HEK293T (cell line): ENCODE data around the gene FHIT.

Experiments used
- CTCF ChIA-PET: fragments of 350-600 bp; formaldehyde crosslinking; extraction: SDS; loops from one replicate; lab custom pipeline; 2021; ENCODE audit warnings: antibody characterized with exemption, inconsistent platforms; lab: Yijun Ruan, JAX
- POLR2A ChIA-PET: fragments of 350-600 bp; formaldehyde crosslinking; extraction: SDS; loops from one replicate; lab custom pipeline; 2020; ENCODE audit warnings: antibody characterized with exemption, inconsistent platforms; lab: Yijun Ruan, JAX
- DNase-seq: peaks from one replicate; pipeline ENCODE4 v3.0.0; 2012; ENCODE audit warnings: mixed read lengths; ENCODE audit errors: extremely low spot score
- ARNT ChIP-seq: fragments of 450-650 bp; IDR thresholded peaks from 2 replicates; pipeline ENCODE4 v1.6.1; 2017; ENCODE audit warnings: mild to moderate bottlenecking
- BHLHE40 ChIP-seq: fragments of 450-650 bp; IDR thresholded peaks from 2 replicates; pipeline ENCODE4 v1.6.1; 2016; ENCODE audit warnings: mild to moderate bottlenecking, moderate library complexity, borderline replicate concordance
- CTBP1 ChIP-seq: fragments of 450-650 bp; IDR thresholded peaks from 2 replicates; pipeline ENCODE4 v1.6.1; 2016; ENCODE audit warnings: borderline replicate concordance
- ELF4 ChIP-seq: fragments of 450-650 bp; IDR thresholded peaks from 2 replicates; pipeline ENCODE4 v1.6.1; 2017; ENCODE audit warnings: antibody characterized with exemption
- FOXA1 ChIP-seq: fragments of 450-650 bp; IDR thresholded peaks from 2 replicates; pipeline ENCODE4 v1.6.1; 2016; ENCODE audit warnings: mild to moderate bottlenecking
- FOXK2 ChIP-seq: fragments of 450-650 bp; IDR thresholded peaks from 2 replicates; pipeline ENCODE4 v1.6.1; 2016; ENCODE audit warnings: mild to moderate bottlenecking
- FOXM1 ChIP-seq: fragments of 450-650 bp; IDR thresholded peaks from 2 replicates; pipeline ENCODE4 v1.6.1; 2017; ENCODE audit warnings: mild to moderate bottlenecking, borderline replicate concordance
- HDGF ChIP-seq: fragments of 450-650 bp; IDR thresholded peaks from 2 replicates; pipeline ENCODE4 v1.6.1; 2017; ENCODE audit warnings: antibody characterized with exemption, borderline replicate concordance
- L3MBTL2 ChIP-seq: fragments of 450-650 bp; conservative IDR thresholded peaks from 2 replicates; pipeline ENCODE4 v1.6.1; 2016; ENCODE audit warnings: mild to moderate bottlenecking
- LEF1 ChIP-seq: fragments of 450-650 bp; IDR thresholded peaks from 2 replicates; pipeline ENCODE4 v1.6.1; 2017; ENCODE audit warnings: mild to moderate bottlenecking, borderline replicate concordance
- NFRKB ChIP-seq: fragments of 450-650 bp; IDR thresholded peaks from 2 replicates; pipeline ENCODE4 v1.6.1; 2016; ENCODE audit warnings: mild to moderate bottlenecking, moderate library complexity
- SP1 ChIP-seq: fragments of 450-650 bp; IDR thresholded peaks from 2 replicates; pipeline ENCODE4 v1.6.1; 2017
- SUZ12 ChIP-seq: fragments of 450-650 bp; IDR thresholded peaks from 2 replicates; pipeline ENCODE4 v1.6.1; 2016; ENCODE audit warnings: mild to moderate bottlenecking
- TARDBP ChIP-seq: fragments of 450-650 bp; IDR thresholded peaks from 2 replicates; pipeline ENCODE4 v1.6.1; 2016
- ZNF384 ChIP-seq: fragments of 450-650 bp; IDR thresholded peaks from 2 replicates; pipeline ENCODE4 v1.6.1; 2016
- TF ChIP-seq, protein P1 (sequence below): fragments of 450-650 bp; IDR thresholded peaks from 2 replicates; pipeline ENCODE4 v1.6.1; 2016

Gene FHIT

DNA sequence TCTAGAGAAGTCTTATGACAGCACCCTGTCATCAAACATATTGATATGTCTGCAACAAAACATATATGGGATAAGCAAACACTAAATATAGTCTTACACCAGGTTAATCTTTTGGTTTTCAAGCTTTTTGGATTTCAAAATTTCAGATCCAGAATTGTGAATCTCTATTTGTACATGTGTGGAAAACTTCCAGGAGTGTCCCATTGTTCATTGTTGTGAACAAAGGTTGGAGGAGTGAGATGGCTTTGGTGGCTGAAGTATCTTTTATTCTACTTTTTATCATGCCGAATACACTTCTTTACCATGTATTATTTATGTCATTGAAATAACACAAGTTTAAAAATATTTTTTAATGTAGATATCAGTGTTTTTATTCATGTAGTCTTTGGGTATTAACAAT, 5.9 kb upstream of the FHIT start:
- no peak for DNase-seq
- ChIA-PET POLR2A (no interaction called here), CTCF (no interaction called here)
- TF ChIP-seq FOXM1 (no peak), NFRKB (no peak), FOXA1 (no peak), TARDBP (no peak), HDGF (no peak), BHLHE40 (no peak), CTBP1 (no peak), ARNT (no peak), FOXK2 (no peak), ZNF384 (no peak), SUZ12 (no peak), SP1 (no peak), L3MBTL2 (no peak), LEF1 (no peak), ELF4 (no peak)
- TF ChIP-seq, protein P1, sequence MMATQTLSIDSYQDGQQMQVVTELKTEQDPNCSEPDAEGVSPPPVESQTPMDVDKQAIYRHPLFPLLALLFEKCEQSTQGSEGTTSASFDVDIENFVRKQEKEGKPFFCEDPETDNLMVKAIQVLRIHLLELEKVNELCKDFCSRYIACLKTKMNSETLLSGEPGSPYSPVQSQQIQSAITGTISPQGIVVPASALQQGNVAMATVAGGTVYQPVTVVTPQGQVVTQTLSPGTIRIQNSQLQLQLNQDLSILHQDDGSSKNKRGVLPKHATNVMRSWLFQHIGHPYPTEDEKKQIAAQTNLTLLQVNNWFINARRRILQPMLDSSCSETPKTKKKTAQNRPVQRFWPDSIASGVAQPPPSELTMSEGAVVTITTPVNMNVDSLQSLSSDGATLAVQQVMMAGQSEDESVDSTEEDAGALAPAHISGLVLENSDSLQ, result no peak

DNA sequence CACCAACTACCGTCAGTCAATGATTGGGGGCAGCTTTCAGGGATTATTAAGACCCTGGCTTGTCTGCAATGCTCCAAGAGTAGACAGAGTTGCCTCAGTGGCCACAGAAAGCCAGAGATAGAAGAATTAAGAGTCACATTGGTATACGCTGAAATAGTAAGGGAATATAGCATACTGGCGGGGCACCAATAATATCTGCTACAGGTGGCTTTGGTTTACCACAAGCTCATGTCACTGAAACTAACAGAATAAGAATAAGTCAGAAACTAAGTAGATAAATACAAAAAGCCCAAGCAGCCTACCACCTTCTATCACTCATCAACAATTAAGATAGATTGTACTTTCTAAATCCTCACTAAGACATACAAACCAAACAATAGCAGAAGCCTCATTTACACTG, 2.5 kb upstream of the FHIT start:
- no peak for TF ChIP-seq LEF1
- TF ChIP-seq, protein P1, result no peak
- ChIA-PET CTCF (no interaction called here), POLR2A (no interaction called here)
- no peak for DNase-seq

GRCh38 chr3:61252836-61253235, 1.6 kb upstream of the FHIT start:
- ChIA-PET POLR2A (no interaction called here), CTCF (no interaction called here)
- TF ChIP-seq ARNT, result no peak
- TF ChIP-seq HDGF, result no peak
- TF ChIP-seq ELF4, result no peak
- TF ChIP-seq L3MBTL2, result no peak
- no peak for TF ChIP-seq FOXM1
- TF ChIP-seq, protein P1, result no peak
- TF ChIP-seq CTBP1, result no peak
- TF ChIP-seq SUZ12, result no peak
- TF ChIP-seq BHLHE40, result no peak
- no peak for TF ChIP-seq FOXK2
- no peak for TF ChIP-seq ZNF384
- no peak for TF ChIP-seq SP1
- no peak for DNase-seq

GRCh38 chr3:61250784-61251173, 473 bp downstream of the FHIT start:
- POLR2A ChIA-PET, result no interaction called here
- peak; percentile 91 for TF ChIP-seq L3MBTL2
- TF ChIP-seq SUZ12, result no peak
- CTCF ChIA-PET, result no interaction called here
- peak; percentile 50 for DNase-seq

GRCh38 chr3:61248496-61248895, 2.8 kb downstream of the FHIT start:
- ChIA-PET POLR2A (no interaction called here), CTCF (no interaction called here)
- DNase-seq, result no peak
- TF ChIP-seq ELF4 (no peak), CTBP1 (no peak)

DNA sequence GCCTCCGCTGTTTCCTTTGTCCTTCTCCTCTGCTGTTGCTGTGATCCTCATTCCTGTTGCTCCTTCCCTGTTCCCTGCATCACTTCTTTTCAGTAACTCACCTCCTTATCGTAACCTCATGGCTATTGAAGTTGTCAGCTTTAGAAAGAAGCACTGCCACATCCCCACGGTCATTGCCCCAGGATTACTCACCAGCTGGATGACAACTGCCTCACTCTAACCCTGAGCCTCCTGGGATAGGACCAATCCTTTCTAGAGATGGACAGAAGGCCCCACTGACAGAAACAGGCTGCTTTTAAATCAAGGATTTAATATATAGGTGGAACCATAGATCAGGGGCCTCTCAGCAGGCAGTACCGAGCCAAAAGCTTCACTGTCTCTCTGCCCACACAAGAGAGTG, 4.1 kb downstream of the FHIT start:
- CTCF ChIA-PET, result no interaction called here

DNA sequence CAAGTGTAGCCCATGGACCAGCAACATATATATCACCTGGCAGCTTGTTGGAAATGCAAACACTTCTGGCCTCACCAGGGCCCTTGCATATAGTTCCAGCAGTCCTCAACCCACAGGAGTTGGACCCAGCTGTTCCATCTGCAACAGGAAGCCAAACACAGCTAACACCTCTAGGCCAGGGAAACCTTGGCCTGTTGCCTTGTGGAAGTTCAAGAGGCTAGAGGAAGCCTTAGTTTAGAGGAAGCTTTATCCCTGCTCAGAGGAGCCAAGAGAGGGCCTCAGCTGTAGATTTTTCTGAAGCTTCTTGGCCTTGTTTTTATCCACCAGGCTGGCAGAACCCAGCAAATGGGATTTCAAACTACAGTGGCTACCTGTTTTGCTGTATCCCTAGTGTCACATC, 11.4 kb downstream of the FHIT start:
- no peak for DNase-seq
- TF ChIP-seq ZNF384 (no peak), BHLHE40 (no peak), TARDBP (no peak), HDGF (no peak), FOXM1 (no peak)
- POLR2A ChIA-PET, result no interaction called here
- CTCF ChIA-PET, result no interaction called here

More for the DNA sequence above, 4.1 kb downstream of the FHIT start:
- DNase-seq, result no peak
- TF ChIP-seq, protein P1, result no peak
- TF ChIP-seq FOXK2 (no peak), NFRKB (no peak), FOXA1 (no peak), ELF4 (no peak), LEF1 (no peak), L3MBTL2 (no peak), SUZ12 (no peak)
- POLR2A ChIA-PET, result no interaction called here
